K562 (cell line): ENCODE measurements around the gene CPED1. TPM values are rescaled to one million over a fixed set of nuclear protein-coding genes. Genes with fewer than 3 reads are reported as not detected.

Experiments used
- ARHGAP35 ChIP-seq: fragments of 450-650 bp; IDR thresholded peaks from 2 replicates; pipeline ENCODE4 v1.6.1; 2018; ENCODE audit not compliant: partially characterized antibody
- BCOR ChIP-seq: fragments of 450-650 bp; IDR thresholded peaks from 2 replicates; pipeline ENCODE4 v1.6.1; 2016
- CBX5 ChIP-seq: IDR thresholded peaks from 2 replicates; pipeline ENCODE4 v1.6.1; 2014; ENCODE audit warnings: low read depth, borderline replicate concordance
- E4F1 ChIP-seq: fragments of 250-450 bp; sonication (Bioruptor Pico); IDR thresholded peaks from 2 replicates; pipeline ENCODE4 v1.5.0; 2021; ENCODE audit warnings: mild to moderate bottlenecking, borderline replicate concordance
- HDGF ChIP-seq: fragments of 450-650 bp; IDR thresholded peaks from 2 replicates; pipeline ENCODE4 v1.6.1; 2016
- HOMEZ ChIP-seq: fragments of 250-450 bp; sonication (Bioruptor Pico); IDR thresholded peaks from 2 replicates; pipeline ENCODE4 v1.4.0; 2020; ENCODE audit warnings: mild to moderate bottlenecking, moderate library complexity
- POLR2AphosphoS2 ChIP-seq: IDR thresholded peaks from 2 replicates; pipeline ENCODE4 v1.6.1; 2012; ENCODE audit warnings: low read length, improper control_type of control experiment
- POLR2B ChIP-seq: fragments of 450-650 bp; IDR thresholded peaks from 2 replicates; pipeline ENCODE4 v1.6.1; 2018; ENCODE audit warnings: low read depth; ENCODE audit not compliant: partially characterized antibody
- POU5F1 ChIP-seq: fragments of 150-350 bp; IDR thresholded peaks from 2 replicates; pipeline ENCODE4 v1.6.1; 2014; ENCODE audit warnings: borderline replicate concordance, low read length, low read depth, mild to moderate bottlenecking; ENCODE audit not compliant: partially characterized antibody
- PRPF4 ChIP-seq: fragments of 200-400 bp; formaldehyde crosslinking; IDR thresholded peaks from one replicate; pipeline ENCODE4 v1.6.1; 2017; ENCODE audit warnings: low read length, low read depth, mild to moderate bottlenecking; ENCODE audit not compliant: insufficient read depth, poor library complexity, severe bottlenecking
- RFX7 ChIP-seq: fragments of 250-450 bp; sonication (Bioruptor Pico); IDR thresholded peaks from 2 replicates; pipeline ENCODE4 v1.5.1; 2021; ENCODE audit warnings: mild to moderate bottlenecking
- SAP30 ChIP-seq: fragments of 200-600 bp; sonication (generic); IDR thresholded peaks from 2 replicates; pipeline ENCODE4 v1.6.1; 2012; ENCODE audit warnings: borderline replicate concordance, low read depth, mild to moderate bottlenecking, moderate library complexity, low read length, control low read depth, inconsistent platforms; ENCODE audit not compliant: insufficient read depth, poor library complexity, severe bottlenecking
- SFPQ ChIP-seq: fragments of 200-400 bp; formaldehyde crosslinking; IDR thresholded peaks from 2 replicates; pipeline ENCODE4 v1.6.1; 2017; ENCODE audit warnings: mild to moderate bottlenecking, low read depth, low read length, moderate library complexity
- SMAD3 ChIP-seq: fragments of 450-650 bp; formaldehyde crosslinking; conservative IDR thresholded peaks from 2 replicates; pipeline ENCODE4 v1.4.0; 2020; ENCODE audit warnings: mild to moderate bottlenecking
- ZEB2 ChIP-seq: fragments of 450-650 bp; IDR thresholded peaks from 2 replicates; pipeline ENCODE4 v1.6.1; 2016
- ZNF282 ChIP-seq: sonication (generic); formaldehyde crosslinking; IDR thresholded peaks from 2 replicates; pipeline ENCODE4 v1.8.1; 2023; ENCODE audit warnings: missing genetic modification reagents
- ZNF551 ChIP-seq: fragments of 250-450 bp; sonication (Bioruptor Pico); IDR thresholded peaks from 2 replicates; pipeline ENCODE4 v1.5.0; 2021; ENCODE audit warnings: mild to moderate bottlenecking, moderate library complexity
- ZNF583 ChIP-seq: fragments of 250-450 bp; sonication (Bioruptor Pico); IDR thresholded peaks from 2 replicates; pipeline ENCODE4 v1.4.0; 2020
- polyA plus RNA-seq, 8 experiments: library from polyadenylated mRNA; depleted of rRNA in 4 of 8; stranded (reverse) in 5 of 8; unstranded in 3 of 8; fragments of >200 nt; fragmentation: Nextera tagmentation in 2 of 8; fragmentation: Illumina TruSeq in 1 of 8; extraction: Ambion mirVana in 2 of 8; extraction: Trizol in 1 of 8; gene quantifications; 2 replicates each; pipeline versions ENCODE4 v1.2.1 to v1.2.3, GENCODE V29; 2011 to 2014; ENCODE audit warnings: inconsistent platforms in 1 of 8, missing spikeins in 1 of 8
- total RNA-seq, 7 experiments: library from RNA; depleted of rRNA in 6 of 7; stranded (reverse); fragments of >200 nt in 6 of 7; fragmentation: Illumina TruSeq in 2 of 7; extraction: Trizol in 2 of 7; gene quantifications; 2 replicates each; pipeline versions ENCODE4 v1.2.1 to v1.2.3, GENCODE V29; 2011 to 2021; ENCODE audit warnings: low replicate concordance in 1 of 7
- TF ChIP-seq, protein P1 (sequence below): sonication (generic); formaldehyde crosslinking; IDR thresholded peaks from 2 replicates; pipeline ENCODE4 v1.8.1; 2022; ENCODE audit warnings: missing genetic modification reagents
- TF ChIP-seq, protein P2 (sequence below): sonication (generic); formaldehyde crosslinking; IDR thresholded peaks from 2 replicates; pipeline ENCODE4 v1.9.0; 2022; ENCODE audit warnings: mild to moderate bottlenecking, missing genetic modification reagents

CPED1 gene
- total and polyA plus RNA-seq, 9 of the 15 experiments (the other 6 are each of a cell fraction or from before 2014, with no cell fraction given), result 195 to 393 (median 290) TPM

- no peak for TF ChIP-seq SFPQ
- TF ChIP-seq E4F1 (CRISPR knock-in tag), result no peak
- TF ChIP-seq POU5F1, result peak; percentile 67
- TF ChIP-seq ZNF551 (CRISPR knock-in tag), result no peak
- 0 out of 2 replicates have a peak, but pooled peaks have one; percentile 59 for TF ChIP-seq RFX7 (CRISPR knock-in tag)
- no peak for TF ChIP-seq SAP30
- TF ChIP-seq POLR2B, result peak; percentile 90
- no peak for TF ChIP-seq ARHGAP35
- peak; percentile 66 for TF ChIP-seq PRPF4
- TF ChIP-seq ZEB2, result peak; percentile 89; the same call in 1 of the 2 replicates
- no peak; the same call in 1 of the 2 replicates for TF ChIP-seq SMAD3 (CRISPR knock-in tag)
- TF ChIP-seq POLR2AphosphoS2, result no peak; the same call in 1 of the 2 replicates
- TF ChIP-seq CBX5, result peak; percentile 65; the same call in 1 of the 2 replicates
- TF ChIP-seq HOMEZ (CRISPR knock-in tag), result no peak
- TF ChIP-seq ZNF583 (CRISPR knock-in tag), result no peak
- no peak for TF ChIP-seq ZNF282 (CRISPR knock-in tag)
- TF ChIP-seq, protein P1, sequence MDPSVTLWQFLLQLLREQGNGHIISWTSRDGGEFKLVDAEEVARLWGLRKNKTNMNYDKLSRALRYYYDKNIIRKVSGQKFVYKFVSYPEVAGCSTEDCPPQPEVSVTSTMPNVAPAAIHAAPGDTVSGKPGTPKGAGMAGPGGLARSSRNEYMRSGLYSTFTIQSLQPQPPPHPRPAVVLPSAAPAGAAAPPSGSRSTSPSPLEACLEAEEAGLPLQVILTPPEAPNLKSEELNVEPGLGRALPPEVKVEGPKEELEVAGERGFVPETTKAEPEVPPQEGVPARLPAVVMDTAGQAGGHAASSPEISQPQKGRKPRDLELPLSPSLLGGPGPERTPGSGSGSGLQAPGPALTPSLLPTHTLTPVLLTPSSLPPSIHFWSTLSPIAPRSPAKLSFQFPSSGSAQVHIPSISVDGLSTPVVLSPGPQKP (CRISPR knock-in tag), result no peak
- no peak for TF ChIP-seq BCOR
- TF ChIP-seq, protein P2, sequence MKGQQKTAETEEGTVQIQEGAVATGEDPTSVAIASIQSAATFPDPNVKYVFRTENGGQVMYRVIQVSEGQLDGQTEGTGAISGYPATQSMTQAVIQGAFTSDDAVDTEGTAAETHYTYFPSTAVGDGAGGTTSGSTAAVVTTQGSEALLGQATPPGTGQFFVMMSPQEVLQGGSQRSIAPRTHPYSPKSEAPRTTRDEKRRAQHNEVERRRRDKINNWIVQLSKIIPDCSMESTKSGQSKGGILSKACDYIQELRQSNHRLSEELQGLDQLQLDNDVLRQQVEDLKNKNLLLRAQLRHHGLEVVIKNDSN (CRISPR knock-in tag), result peak; percentile 66
- no peak for TF ChIP-seq HDGF
Observed at GRCh38 chr7:120950539-120951308, 37.8 kb upstream of the CPED1 start, which contains the start of gene ING3 (continued).
